ENCODE measurements around the gene CPNE2. TPM values are rescaled to one million over a fixed set of nuclear protein-coding genes. Genes with fewer than 3 reads are reported as not detected.
"Not testable (repeated sequence)": the region's sequence is repeated elsewhere in the genome, so short reads cannot be mapped to it uniquely, and the experiment has no call there.

CPNE2 gene
- total RNA-seq, 4 donors from 2014 or later: 21.6 to 43.0 (median 34.9) TPM

DNA sequence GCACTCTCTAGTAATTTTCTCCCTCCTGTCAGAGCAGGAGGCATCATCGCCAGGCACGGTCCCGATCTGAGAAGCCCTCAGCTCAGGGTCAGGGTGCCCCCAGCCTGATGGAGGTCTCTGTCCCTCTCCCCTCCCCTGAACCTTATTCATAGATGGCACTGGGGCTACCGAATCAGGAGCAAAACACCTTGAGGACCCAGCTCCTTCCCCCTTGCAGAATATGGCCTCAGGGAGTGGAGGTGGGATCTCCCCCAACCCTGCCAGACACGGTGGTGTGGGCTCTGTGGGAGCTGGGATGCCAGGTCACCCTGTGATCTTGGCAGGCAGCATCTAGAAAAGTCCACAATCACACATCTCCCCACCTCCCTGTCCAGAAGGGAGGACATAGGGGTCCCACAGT, 2.5 kb downstream of the CPNE2 start:
- 74% methylated on average over 5 of the region's 5 CpGs for WGBS
- Histone ChIP-seq H3K9me3 (no peaks in the 10 kb centered on the region), H3K27me3 (no peaks in the 10 kb centered on the region), H3K4me3 (no peak overlapping the region), H3K4me1 (peaks cover 15 to 48% (median 34%) of the 10 kb centered on the region in 4 donors), H3K36me3 (no peaks in the 10 kb centered on the region), H3K27ac (replicated peaks in 1 of 4) (no peak overlapping the region)
- no peak for DNase-seq (ENCODE audit: extremely low spot score)
- no peak for TF ChIP-seq POLR2AphosphoS5 (IDR thresholded peaks at IDR 0.05)
- TF ChIP-seq, protein P1, sequence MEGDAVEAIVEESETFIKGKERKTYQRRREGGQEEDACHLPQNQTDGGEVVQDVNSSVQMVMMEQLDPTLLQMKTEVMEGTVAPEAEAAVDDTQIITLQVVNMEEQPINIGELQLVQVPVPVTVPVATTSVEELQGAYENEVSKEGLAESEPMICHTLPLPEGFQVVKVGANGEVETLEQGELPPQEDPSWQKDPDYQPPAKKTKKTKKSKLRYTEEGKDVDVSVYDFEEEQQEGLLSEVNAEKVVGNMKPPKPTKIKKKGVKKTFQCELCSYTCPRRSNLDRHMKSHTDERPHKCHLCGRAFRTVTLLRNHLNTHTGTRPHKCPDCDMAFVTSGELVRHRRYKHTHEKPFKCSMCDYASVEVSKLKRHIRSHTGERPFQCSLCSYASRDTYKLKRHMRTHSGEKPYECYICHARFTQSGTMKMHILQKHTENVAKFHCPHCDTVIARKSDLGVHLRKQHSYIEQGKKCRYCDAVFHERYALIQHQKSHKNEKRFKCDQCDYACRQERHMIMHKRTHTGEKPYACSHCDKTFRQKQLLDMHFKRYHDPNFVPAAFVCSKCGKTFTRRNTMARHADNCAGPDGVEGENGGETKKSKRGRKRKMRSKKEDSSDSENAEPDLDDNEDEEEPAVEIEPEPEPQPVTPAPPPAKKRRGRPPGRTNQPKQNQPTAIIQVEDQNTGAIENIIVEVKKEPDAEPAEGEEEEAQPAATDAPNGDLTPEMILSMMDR (IDR thresholded peaks at IDR 0.05): no peak
- TF ChIP-seq POLR2A (IDR thresholded peaks at IDR 0.05; ENCODE audit: low read depth): no peak
- TF ChIP-seq EP300 (IDR thresholded peaks at IDR 0.05): no peak
- intact Hi-C loops (cut with DNase I): loop anchor here (5.0 to 10.0 kb wide), 3 partner anchors 150 to 327 kb away; partner anchors contain the start of gene ARL2BP

DNA sequence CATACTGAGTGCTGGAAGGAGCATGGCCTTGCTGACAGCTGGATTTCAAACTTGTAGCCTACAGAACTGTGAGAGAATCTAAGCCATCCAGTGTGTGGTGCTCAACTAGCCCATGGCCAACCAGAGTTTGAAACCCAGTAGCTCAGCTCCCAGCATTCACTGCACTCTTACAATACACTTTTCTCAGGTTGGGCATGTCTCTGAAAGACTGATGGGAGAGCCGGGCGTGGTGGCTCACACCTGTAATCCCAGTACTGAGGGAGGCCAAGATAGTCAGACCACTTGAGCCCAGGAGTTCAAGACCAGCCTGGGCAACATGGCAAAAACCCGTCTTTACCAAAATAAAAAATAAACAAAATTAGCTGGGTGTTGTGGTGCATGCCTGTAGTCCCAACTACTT, 3.8 kb downstream of the CPNE2 start:
- intact Hi-C loops (cut with DNase I): loop anchor here (10.0 kb wide), 1 partner anchor 149 kb away; the partner anchor contains the start of gene ARL2BP
- no peaks in the 10 kb centered on the region for H3K9me3 ChIP-seq

DNA sequence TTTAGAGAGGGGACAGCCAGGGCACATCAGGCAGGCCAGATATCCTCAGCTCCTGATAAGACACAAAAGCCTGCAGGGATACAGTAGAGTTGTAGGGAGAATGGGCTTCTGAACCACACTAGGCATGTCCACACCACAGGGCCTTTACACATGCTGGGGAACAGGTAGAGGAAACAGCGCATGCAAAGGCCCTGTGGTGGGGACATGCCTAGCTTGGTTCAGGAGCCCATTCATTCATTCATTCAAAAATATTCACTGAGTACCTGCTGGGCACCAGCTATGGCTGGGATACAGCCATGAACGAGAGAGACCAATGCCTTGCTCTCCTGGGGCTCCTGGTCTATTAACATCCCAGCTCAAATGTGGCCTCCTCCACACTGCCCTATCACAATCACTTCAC, 4.4 kb downstream of the CPNE2 start:
- Histone ChIP-seq H3K36me3 (no peaks in the 10 kb centered on the region), H3K27ac (replicated peaks in 1 of 4) (no peak overlapping the region), H3K4me3 (no peak overlapping the region), H3K9me3 (no peaks in the 10 kb centered on the region), H3K27me3 (no peaks in the 10 kb centered on the region), H3K4me1 (peaks cover 9 to 44% (median 27%) of the 10 kb centered on the region in 4 donors)
- DNase-seq (ENCODE audit: extremely low spot score): no peak
- intact Hi-C loops (cut with DNase I): loop anchor here (10.0 kb wide), 1 partner anchor 148 kb away; the partner anchor contains the start of gene ARL2BP
- TF ChIP-seq EP300 (IDR thresholded peaks at IDR 0.05): no peak
- no peak for TF ChIP-seq POLR2AphosphoS5 (IDR thresholded peaks at IDR 0.05)
- TF ChIP-seq, protein P1 (IDR thresholded peaks at IDR 0.05): no peak
- TF ChIP-seq POLR2A (IDR thresholded peaks at IDR 0.05; ENCODE audit: low read depth): no peak
- WGBS: 100% methylated on average over 2 of the region's 2 CpGs

More for the DNA sequence above, 3.8 kb downstream of the CPNE2 start:
- Histone ChIP-seq H3K4me3 (no peak overlapping the region), H3K27me3 (no peaks in the 10 kb centered on the region), H3K36me3 (no peaks in the 10 kb centered on the region), H3K4me1 (peaks cover 15 to 50% (median 33%) of the 10 kb centered on the region in 4 donors), H3K27ac (replicated peaks in 1 of 4) (no peak overlapping the region)
- no peak for DNase-seq (ENCODE audit: extremely low spot score)
- WGBS: 97% methylated on average over 3 of the region's 3 CpGs
- TF ChIP-seq POLR2A (IDR thresholded peaks at IDR 0.05; ENCODE audit: low read depth): no peak
- TF ChIP-seq, protein P1 (IDR thresholded peaks at IDR 0.05): no peak
- no peak for TF ChIP-seq POLR2AphosphoS5 (IDR thresholded peaks at IDR 0.05)

DNA sequence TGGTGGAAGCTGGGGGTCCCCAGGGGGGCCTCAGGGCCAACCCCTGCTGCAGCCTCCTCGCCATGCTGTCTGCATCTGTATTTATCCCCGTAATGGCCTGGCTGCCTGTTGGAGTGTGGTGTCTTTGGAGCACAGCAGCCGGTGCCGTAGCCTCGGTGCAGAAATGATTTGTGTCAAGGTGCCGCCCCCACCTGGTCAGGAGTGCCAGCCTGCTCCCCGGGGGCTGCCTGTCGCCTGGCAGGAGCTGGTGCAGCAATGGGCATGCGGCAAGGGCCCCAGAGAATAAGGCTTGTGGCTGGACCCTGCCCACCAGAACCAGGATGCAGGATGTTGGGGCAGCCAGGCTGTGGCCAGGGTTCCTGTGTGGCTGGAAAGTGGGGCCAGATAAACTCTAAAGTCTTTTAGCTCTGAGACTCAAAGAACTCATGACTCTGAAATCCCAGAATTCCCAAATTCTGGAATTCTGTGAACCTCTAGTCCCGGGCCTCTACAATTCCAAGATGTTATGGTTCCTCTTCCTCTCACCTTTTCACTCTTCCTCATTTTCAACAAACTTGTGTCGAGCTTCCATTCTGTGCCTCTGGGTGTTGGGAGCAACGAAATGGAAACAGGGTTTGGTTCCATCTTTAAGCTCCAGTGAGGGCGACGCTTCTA, 5.9 kb downstream of the CPNE2 start:
- TF ChIP-seq POLR2AphosphoS5 (IDR thresholded peaks at IDR 0.05): no peak
- TF ChIP-seq EP300 (IDR thresholded peaks at IDR 0.05): no peak
- TF ChIP-seq, protein P1 (IDR thresholded peaks at IDR 0.05): no peak
- no peak for TF ChIP-seq POLR2A (IDR thresholded peaks at IDR 0.05; ENCODE audit: low read depth)
- Histone ChIP-seq H3K27me3 (no peaks in the 10 kb centered on the region), H3K9me3 (no peaks in the 10 kb centered on the region), H3K4me1 (peaks cover 8 to 34% (median 19%) of the 10 kb centered on the region in 4 donors), H3K27ac (replicated peaks in 1 of 4) (no peak overlapping the region), H3K36me3 (no peaks in the 10 kb centered on the region), H3K4me3 (no peak overlapping the region)
- intact Hi-C loops (cut with DNase I): loop anchor here (10.0 kb wide), 1 partner anchor 146 kb away; the partner anchor contains the start of gene ARL2BP
- DNase-seq (ENCODE audit: extremely low spot score): no peak
- WGBS: 68% methylated on average over 13 of the region's 14 CpGs

DNA sequence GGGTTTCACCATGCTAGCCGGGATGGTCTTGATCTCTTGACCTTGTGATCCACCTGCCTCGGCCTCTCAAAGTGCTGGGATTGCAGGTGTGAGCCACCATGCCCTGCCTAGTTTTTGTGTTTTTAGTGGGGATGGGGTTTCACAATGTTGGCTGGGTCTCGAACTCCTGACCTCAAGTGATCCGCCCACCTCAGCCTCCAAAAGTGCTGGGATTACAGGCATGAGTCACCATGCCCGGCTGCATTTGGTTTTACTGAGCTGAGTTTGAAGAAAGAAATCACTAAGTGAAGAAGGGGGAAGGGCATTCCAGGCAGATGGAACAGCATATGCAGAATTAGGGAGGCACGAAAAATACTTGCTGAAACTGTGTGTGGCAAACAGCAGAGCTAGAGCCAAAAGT, 7.6 kb downstream of the CPNE2 start:
- intact Hi-C loops (cut with DNase I): loop anchor here (10.0 kb wide), 1 partner anchor 145 kb away; the partner anchor contains the start of gene ARL2BP
- peaks cover 0 to 25% (median 6%) of the 10 kb centered on the region in 4 donors for H3K4me1 ChIP-seq
- H3K9me3 ChIP-seq; H3K27ac ChIP-seq (replicated peaks in 1 of 4); H3K36me3 ChIP-seq; DNase-seq (ENCODE audit: extremely low spot score); H3K4me3 ChIP-seq; H3K27me3 ChIP-seq: not testable (repeated sequence)
- 66% methylated on average over 6 of the region's 6 CpGs for WGBS
